Stimulated activated effector memory CD8-positive, alpha-beta T cell treated with anti-CD3 and anti-CD28 coated beads, Interleukin-12 subunit alpha, Interleukin-12 subunit beta, amount 100 ng/mL, for 72 hours (primary cell): ENCODE measurements around the gene MACROD2.

Experiments used
- ATAC-seq: fragments of 150-1000 bp; cut with Tn5 transposase; 2 replicates; pipeline ENCODE4 v1.10.0; 2021
- DNase-seq, 2 donors: peaks; one replicate each; pipeline ENCODE4 v3.0.0; 2021 to 2022; ENCODE audit warnings: low spot score in 2 of 2
- H3K27ac Mint-ChIP-seq: one replicate; pipeline ENCODE4 v1.8.0; 2022; ENCODE audit warnings: mild to moderate bottlenecking, mixed read lengths
- H3K36me3 Mint-ChIP-seq: one replicate; pipeline ENCODE4 v1.8.0; 2022; ENCODE audit warnings: mild to moderate bottlenecking, mixed read lengths
- H3K4me1 Mint-ChIP-seq: one replicate; pipeline ENCODE4 v1.8.0; 2022; ENCODE audit warnings: mixed read lengths
- H3K4me3 Mint-ChIP-seq: one replicate; pipeline ENCODE4 v1.8.0; 2022; ENCODE audit warnings: mild to moderate bottlenecking, mixed read lengths
- H3K9me3 Mint-ChIP-seq: one replicate; pipeline ENCODE4 v1.8.0; 2022; ENCODE audit warnings: mixed read lengths

The MACROD2 gene

GRCh38 chr20:14848806-14849205, 853.5 kb downstream of the MACROD2 start:
- no peak overlapping the region for H3K27ac Mint-ChIP-seq
- ATAC-seq (no peak), DNase-seq (no peak)
- H3K4me3 Mint-ChIP-seq, result no peak overlapping the region
- H3K36me3 Mint-ChIP-seq, result no peaks in the 10 kb centered on the region
- no peaks in the 10 kb centered on the region for H3K4me1 Mint-ChIP-seq
- peaks cover 15% of the 10 kb centered on the region for H3K9me3 Mint-ChIP-seq

- Mint-ChIP-seq H3K36me3 (no peaks in the 10 kb centered on the region), H3K4me3 (no peak overlapping the region), H3K27ac (no peak overlapping the region), H3K9me3 (peaks cover 8% of the 10 kb centered on the region), H3K4me1 (no peaks in the 10 kb centered on the region)
- DNase-seq (no peak), ATAC-seq (no peak)
Observed at GRCh38 chr20:14853079-14853478, 857.8 kb downstream of the MACROD2 start.

DNA sequence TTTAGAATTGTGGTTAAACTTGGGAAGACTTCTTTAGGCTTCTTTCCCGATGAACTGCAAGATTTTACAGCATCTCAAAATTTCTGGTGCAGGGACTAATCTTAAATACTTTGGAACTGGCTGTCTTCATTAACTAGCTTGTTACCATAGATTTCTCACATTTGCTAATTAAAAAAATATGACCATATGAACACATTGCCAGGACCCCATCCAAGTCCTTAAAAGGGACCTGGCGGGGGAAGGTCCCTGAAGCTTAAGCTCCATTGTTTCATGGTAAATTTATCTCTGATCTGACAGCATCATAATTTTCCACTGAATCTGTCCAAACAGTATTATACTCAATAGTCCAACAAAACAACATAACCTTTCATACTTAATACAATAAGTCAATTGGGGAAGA, 859.9 kb downstream of the MACROD2 start:
- H3K36me3 Mint-ChIP-seq, result no peaks in the 10 kb centered on the region
- peaks cover 8% of the 10 kb centered on the region for H3K9me3 Mint-ChIP-seq

GRCh38 chr20:14859627-14860026, 864.3 kb downstream of the MACROD2 start:
- no peaks in the 10 kb centered on the region for H3K4me1 Mint-ChIP-seq
- DNase-seq, result no peak
- H3K27ac Mint-ChIP-seq, result no peak overlapping the region
- H3K4me3 Mint-ChIP-seq, result no peak overlapping the region
- H3K9me3 Mint-ChIP-seq, result peaks cover 2% of the 10 kb centered on the region
- no peak for ATAC-seq
- no peaks in the 10 kb centered on the region for H3K36me3 Mint-ChIP-seq

More for the DNA sequence above, 859.9 kb downstream of the MACROD2 start:
- Mint-ChIP-seq H3K4me1 (no peaks in the 10 kb centered on the region), H3K27ac (no peak overlapping the region), H3K4me3 (no peak overlapping the region)
- ATAC-seq (no peak), DNase-seq (no peak)

DNA sequence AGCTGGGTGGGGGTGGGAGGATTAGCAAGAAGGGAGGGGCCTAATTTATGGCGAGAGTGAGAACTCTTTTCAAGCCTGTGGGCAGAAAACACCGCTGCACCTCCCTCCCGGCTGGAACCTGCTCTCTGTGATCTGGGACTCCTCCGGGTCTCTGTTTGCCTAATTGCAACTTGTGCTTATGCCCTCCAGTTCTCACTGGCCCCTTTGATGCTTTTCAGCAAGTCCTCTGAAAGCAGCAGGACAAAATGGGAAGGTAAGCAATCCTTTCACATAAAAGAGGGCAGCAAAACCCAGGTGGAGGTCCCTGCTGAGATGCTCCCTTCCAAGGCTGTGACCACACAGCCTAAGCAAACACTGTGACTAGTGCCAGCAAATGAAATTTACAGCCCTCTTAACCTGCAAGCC, 865.1 kb downstream of the MACROD2 start:
- H3K4me3 Mint-ChIP-seq, result no peak overlapping the region
- H3K4me1 Mint-ChIP-seq, result no peaks in the 10 kb centered on the region
- H3K36me3 Mint-ChIP-seq, result no peaks in the 10 kb centered on the region
- no peak for DNase-seq
- peaks cover 4% of the 10 kb centered on the region for H3K9me3 Mint-ChIP-seq
- no peak overlapping the region for H3K27ac Mint-ChIP-seq
- ATAC-seq, result no peak

DNA sequence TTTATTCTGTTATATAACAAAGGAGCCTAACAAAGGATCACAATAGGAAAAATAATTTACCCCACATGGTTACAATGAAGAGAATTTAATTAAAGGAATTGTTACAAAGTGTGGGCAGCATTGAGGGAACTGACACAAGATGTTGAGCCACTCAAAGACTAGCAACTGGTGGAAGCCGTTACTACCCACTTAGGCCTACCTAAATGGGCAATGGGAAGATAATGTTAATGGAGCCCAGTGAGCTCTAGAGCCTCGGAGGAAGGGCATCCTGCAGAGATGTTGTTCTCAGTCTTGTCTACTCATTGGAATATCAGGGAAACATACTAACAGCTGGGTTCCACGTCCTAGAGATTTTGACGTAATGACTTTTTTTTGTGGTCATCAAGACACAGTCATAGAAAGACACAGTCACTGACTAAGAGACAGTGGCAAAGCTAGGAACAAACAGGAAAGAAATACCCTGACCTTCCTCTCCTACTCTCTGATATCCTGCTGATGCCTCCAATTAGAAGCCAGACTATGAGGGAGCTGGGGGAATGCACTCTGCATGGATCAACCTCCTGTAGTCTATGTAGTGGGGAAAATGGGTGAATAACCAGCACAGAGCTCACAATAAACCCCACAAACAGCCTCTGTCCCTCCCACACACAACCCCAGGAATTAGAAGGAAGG, 865.8 kb downstream of the MACROD2 start:
- Mint-ChIP-seq H3K27ac (no peak overlapping the region), H3K9me3 (peaks cover 4% of the 10 kb centered on the region), H3K4me1 (no peaks in the 10 kb centered on the region), H3K4me3 (no peak overlapping the region), H3K36me3 (no peaks in the 10 kb centered on the region)
- peak; percentile 36 for ATAC-seq
- no peak for DNase-seq

- Mint-ChIP-seq H3K4me1 (no peaks in the 10 kb centered on the region), H3K36me3 (no peaks in the 10 kb centered on the region), H3K9me3 (peaks cover 7% of the 10 kb centered on the region), H3K27ac (no peak overlapping the region), H3K4me3 (no peak overlapping the region)
- ATAC-seq (peak; percentile 49), DNase-seq (no peak)
Observed at GRCh38 chr20:14865169-14865568, 869.9 kb downstream of the MACROD2 start.

GRCh38 chr20:14865731-14866130, 870.4 kb downstream of the MACROD2 start:
- no peak for ATAC-seq

DNA sequence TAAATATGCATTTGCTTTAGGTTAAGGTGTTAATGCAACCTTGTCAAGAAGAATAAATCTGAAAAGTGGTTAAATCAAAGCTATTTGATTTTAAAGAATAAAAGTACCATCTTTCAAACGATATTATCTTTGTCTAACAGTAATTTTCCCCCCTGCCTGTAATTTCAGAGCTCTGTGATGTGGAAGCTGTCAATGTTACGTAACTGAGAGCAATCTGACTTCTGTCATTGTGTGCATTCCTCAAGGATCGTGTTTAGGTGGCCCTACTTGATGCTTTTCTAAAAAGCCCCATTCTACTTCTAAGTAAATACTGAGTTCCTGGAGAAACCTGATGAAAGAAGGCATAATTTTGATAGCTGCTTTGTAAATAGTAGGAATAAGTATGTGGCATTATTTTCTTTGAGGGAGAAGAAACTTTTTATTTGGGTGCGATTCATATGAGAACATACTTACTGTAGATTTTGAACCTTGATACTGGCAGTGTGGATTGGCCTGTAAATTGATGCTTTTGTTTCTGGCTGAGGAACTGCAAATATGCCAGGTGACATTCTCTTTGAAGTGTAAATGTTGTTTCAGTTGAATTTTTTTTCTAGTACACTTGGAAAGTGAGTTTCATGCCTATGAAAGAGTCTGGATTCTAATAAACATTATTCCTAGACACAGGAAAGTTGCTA, 871.7 kb downstream of the MACROD2 start:
- Mint-ChIP-seq H3K4me1 (no peaks in the 10 kb centered on the region), H3K4me3 (no peak overlapping the region), H3K27ac (no peak overlapping the region), H3K9me3 (peaks cover 7% of the 10 kb centered on the region), H3K36me3 (no peaks in the 10 kb centered on the region)
- DNase-seq (no peak), ATAC-seq (no peak)

More at GRCh38 chr20:14865731-14866130, 870.4 kb downstream of the MACROD2 start:
- H3K9me3 Mint-ChIP-seq, result peaks cover 6% of the 10 kb centered on the region
- no peak for DNase-seq
- H3K4me1 Mint-ChIP-seq, result no peaks in the 10 kb centered on the region
- no peak overlapping the region for H3K4me3 Mint-ChIP-seq
- no peak overlapping the region for H3K27ac Mint-ChIP-seq
- no peaks in the 10 kb centered on the region for H3K36me3 Mint-ChIP-seq

GRCh38 chr20:14877301-14878028, 882.1 kb downstream of the MACROD2 start:
- no peaks in the 10 kb centered on the region for H3K4me1 Mint-ChIP-seq
- no peak for DNase-seq
- no peak for ATAC-seq
- H3K9me3 Mint-ChIP-seq, result peaks cover 11% of the 10 kb centered on the region
- no peak overlapping the region for H3K27ac Mint-ChIP-seq
- no peaks in the 10 kb centered on the region for H3K36me3 Mint-ChIP-seq
- H3K4me3 Mint-ChIP-seq, result no peak overlapping the region

DNA sequence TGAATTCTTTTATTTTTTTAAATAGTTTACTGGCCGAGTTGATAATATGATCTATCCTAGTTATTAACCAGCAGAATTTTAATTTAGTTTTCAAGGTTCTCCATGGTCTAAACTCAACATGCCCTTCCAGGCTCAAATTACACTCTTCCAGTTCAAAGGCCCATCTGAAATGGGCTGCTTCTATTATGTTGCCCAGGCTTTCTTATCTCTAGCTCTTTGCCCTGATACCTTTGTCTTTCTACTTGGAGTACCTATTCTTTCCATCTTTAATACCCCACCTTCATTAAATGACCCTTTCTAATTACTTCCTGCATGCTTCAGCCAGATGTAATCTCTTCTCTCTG, 883.3 kb downstream of the MACROD2 start:
- H3K27ac Mint-ChIP-seq, result no peak overlapping the region
- peaks cover 11% of the 10 kb centered on the region for H3K9me3 Mint-ChIP-seq
- H3K4me3 Mint-ChIP-seq, result no peak overlapping the region
- no peaks in the 10 kb centered on the region for H3K4me1 Mint-ChIP-seq
- H3K36me3 Mint-ChIP-seq, result no peaks in the 10 kb centered on the region
- ATAC-seq (no peak), DNase-seq (no peak)

- Mint-ChIP-seq H3K4me3 (no peak overlapping the region), H3K27ac (no peak overlapping the region), H3K9me3 (peaks cover 11% of the 10 kb centered on the region), H3K36me3 (no peaks in the 10 kb centered on the region), H3K4me1 (no peaks in the 10 kb centered on the region)
- DNase-seq (no peak), ATAC-seq (peak; percentile 65)
Observed at GRCh38 chr20:14879020-14879697, 883.8 kb downstream of the MACROD2 start.

- peaks cover 11% of the 10 kb centered on the region for H3K9me3 Mint-ChIP-seq
- no peak overlapping the region for H3K4me3 Mint-ChIP-seq
- DNase-seq (no peak), ATAC-seq (no peak)
- no peak overlapping the region for H3K27ac Mint-ChIP-seq
- H3K36me3 Mint-ChIP-seq, result no peaks in the 10 kb centered on the region
- no peaks in the 10 kb centered on the region for H3K4me1 Mint-ChIP-seq
Observed at GRCh38 chr20:14879839-14880238, 884.5 kb downstream of the MACROD2 start.

- Mint-ChIP-seq H3K27ac (no peak overlapping the region), H3K4me3 (no peak overlapping the region), H3K36me3 (no peaks in the 10 kb centered on the region), H3K4me1 (no peaks in the 10 kb centered on the region), H3K9me3 (peaks cover 23% of the 10 kb centered on the region)
- ATAC-seq (no peak), DNase-seq (no peak)
Observed at GRCh38 chr20:14881518-14881917, 886.2 kb downstream of the MACROD2 start.

- Mint-ChIP-seq H3K27ac (no peak overlapping the region), H3K4me3 (no peak overlapping the region), H3K9me3 (peaks cover 23% of the 10 kb centered on the region), H3K4me1 (no peaks in the 10 kb centered on the region), H3K36me3 (no peaks in the 10 kb centered on the region)
- no peak for DNase-seq
- ATAC-seq, result no peak
Observed at GRCh38 chr20:14882157-14882556, 886.8 kb downstream of the MACROD2 start.
